K562 (cell line): ENCODE data around the gene COMMD9. TPM values are rescaled to one million over a fixed set of nuclear protein-coding genes. Genes with fewer than 3 reads are reported as not detected.

ENCODE experiments used
- ASH1L ChIP-seq: fragments of 450-650 bp; IDR thresholded peaks from 2 replicates; pipeline ENCODE4 v1.6.1; 2018; ENCODE audit warnings: borderline replicate concordance, mild to moderate bottlenecking, low read depth; ENCODE audit not compliant: partially characterized antibody
- CREM ChIP-seq: IDR thresholded peaks from 2 replicates; pipeline ENCODE4 v1.6.1; 2014; ENCODE audit warnings: antibody characterized with exemption, low read depth
- CXXC5 ChIP-seq: fragments of 250-450 bp; sonication (Bioruptor Pico); IDR thresholded peaks from 2 replicates; pipeline ENCODE4 v1.8.0; 2022; ENCODE audit warnings: inconsistent platforms, mild to moderate bottlenecking, moderate library complexity
- GABPB1 ChIP-seq: sonication (generic); formaldehyde crosslinking; IDR thresholded peaks from 2 replicates; pipeline ENCODE4 v1.8.0; 2022; ENCODE audit warnings: mild to moderate bottlenecking, missing genetic modification reagents
- GABPB2 ChIP-seq: fragments of 250-450 bp; sonication (Bioruptor Pico); conservative IDR thresholded peaks from 2 replicates; pipeline ENCODE4 v1.5.1; 2021; ENCODE audit warnings: mild to moderate bottlenecking
- HNRNPUL1 ChIP-seq: fragments of 200-400 bp; formaldehyde crosslinking; IDR thresholded peaks from 2 replicates; pipeline ENCODE4 v1.6.1; 2017; ENCODE audit warnings: low read length
- KAT8 ChIP-seq: fragments of 450-650 bp; IDR thresholded peaks from 2 replicates; pipeline ENCODE4 v1.6.1; 2016; ENCODE audit warnings: low read depth, mild to moderate bottlenecking
- LARP7 ChIP-seq: fragments of 450-650 bp; IDR thresholded peaks from 2 replicates; pipeline ENCODE4 v1.6.1; 2016
- PRPF4 ChIP-seq: fragments of 200-400 bp; formaldehyde crosslinking; IDR thresholded peaks from one replicate; pipeline ENCODE4 v1.6.1; 2017; ENCODE audit warnings: low read length, low read depth, mild to moderate bottlenecking; ENCODE audit not compliant: insufficient read depth, poor library complexity, severe bottlenecking
- SRSF1 ChIP-seq: fragments of 200-400 bp; formaldehyde crosslinking; IDR thresholded peaks from 2 replicates; pipeline ENCODE4 v1.6.1; 2017; ENCODE audit warnings: mild to moderate bottlenecking, low read depth, low read length, moderate library complexity
- TCF7 ChIP-seq: sonication (generic); IDR thresholded peaks from 2 replicates; pipeline ENCODE4 v1.6.1; 2016; ENCODE audit warnings: antibody characterized with exemption, borderline replicate concordance
- ZNF121 ChIP-seq: sonication (generic); formaldehyde crosslinking; conservative IDR thresholded peaks from 2 replicates; pipeline ENCODE4 v1.8.0; 2022; ENCODE audit warnings: missing genetic modification reagents
- ZNF444 ChIP-seq: fragments of 250-450 bp; sonication (Bioruptor Pico); IDR thresholded peaks from 2 replicates; pipeline ENCODE4 v1.4.0; 2020; ENCODE audit warnings: mild to moderate bottlenecking, moderate library complexity
- polyA plus RNA-seq, 8 experiments: library from polyadenylated mRNA; depleted of rRNA in 4 of 8; stranded (reverse) in 5 of 8; unstranded in 3 of 8; fragments of >200 nt; fragmentation: Nextera tagmentation in 2 of 8; fragmentation: Illumina TruSeq in 1 of 8; extraction: Ambion mirVana in 2 of 8; extraction: Trizol in 1 of 8; gene quantifications; 2 replicates each; pipeline versions ENCODE4 v1.2.1 to v1.2.3, GENCODE V29; 2011 to 2014; ENCODE audit warnings: inconsistent platforms in 1 of 8, missing spikeins in 1 of 8
- total RNA-seq, 7 experiments: library from RNA; depleted of rRNA in 6 of 7; stranded (reverse); fragments of >200 nt in 6 of 7; fragmentation: Illumina TruSeq in 2 of 7; extraction: Trizol in 2 of 7; gene quantifications; 2 replicates each; pipeline versions ENCODE4 v1.2.1 to v1.2.3, GENCODE V29; 2011 to 2021; ENCODE audit warnings: low replicate concordance in 1 of 7
- TF ChIP-seq, protein P1 (sequence below): fragments of 250-450 bp; sonication (Bioruptor Pico); IDR thresholded peaks from 2 replicates; pipeline ENCODE4 v1.4.0; 2020; ENCODE audit warnings: mild to moderate bottlenecking
- TF ChIP-seq, protein P2 (sequence below): fragments of 450-650 bp; IDR thresholded peaks from 2 replicates; pipeline ENCODE4 v1.6.1; 2018; ENCODE audit warnings: mild to moderate bottlenecking, low read depth; ENCODE audit not compliant: partially characterized antibody
- TF ChIP-seq, protein P3 (sequence below): sonication (generic); formaldehyde crosslinking; IDR thresholded peaks from 2 replicates; pipeline ENCODE4 v1.8.0; 2022; ENCODE audit warnings: missing genetic modification reagents, mild to moderate bottlenecking, moderate library complexity, borderline replicate concordance
- TF ChIP-seq, protein P4 (sequence below): fragments of 250-450 bp; sonication (Bioruptor Pico); IDR thresholded peaks from 2 replicates; pipeline ENCODE4 v1.8.0; 2022; ENCODE audit warnings: inconsistent platforms, mild to moderate bottlenecking, moderate library complexity, borderline replicate concordance
- TF ChIP-seq, protein P5 (sequence below): fragments of 150-350 bp; conservative IDR thresholded peaks from 2 replicates; pipeline ENCODE4 v1.6.1; 2014; ENCODE audit warnings: low read length

COMMD9 gene
- total and polyA plus RNA-seq, 9 of the 15 experiments (the other 6 are each of a cell fraction or from before 2014, with no cell fraction given), result 27.3 to 121 (median 48.0) TPM

DNA sequence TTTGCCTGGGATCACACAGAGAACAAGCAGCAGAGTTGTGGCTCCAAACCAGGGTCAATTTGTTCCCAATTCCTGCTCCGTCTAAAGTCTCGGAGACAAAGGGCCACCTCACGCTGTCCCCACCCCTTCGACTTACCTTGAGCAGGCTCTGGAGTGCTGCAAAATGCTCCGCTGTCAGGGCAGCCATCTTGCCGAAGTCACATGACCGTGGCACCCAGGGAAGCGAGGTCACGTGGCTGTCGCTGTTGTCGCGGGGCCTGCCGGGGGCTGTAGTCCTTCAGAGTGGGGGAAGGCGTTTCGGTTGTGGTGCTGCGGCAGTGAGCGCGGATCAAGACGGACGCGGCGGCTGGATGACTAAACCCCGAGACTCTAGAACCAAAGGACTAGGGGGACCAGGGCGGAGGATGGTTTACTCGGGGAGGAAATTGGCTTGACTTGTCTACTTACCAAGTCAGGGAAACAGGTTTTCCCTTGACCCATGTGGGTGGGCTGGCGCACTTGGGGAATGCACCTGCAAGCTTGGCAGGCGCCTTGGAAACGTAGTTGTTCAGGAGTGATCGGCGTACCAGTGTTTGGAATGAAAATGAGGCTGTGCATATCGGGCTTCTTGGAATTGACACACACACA, at the start of gene COMMD9 (continued):
- TF ChIP-seq, protein P1, sequence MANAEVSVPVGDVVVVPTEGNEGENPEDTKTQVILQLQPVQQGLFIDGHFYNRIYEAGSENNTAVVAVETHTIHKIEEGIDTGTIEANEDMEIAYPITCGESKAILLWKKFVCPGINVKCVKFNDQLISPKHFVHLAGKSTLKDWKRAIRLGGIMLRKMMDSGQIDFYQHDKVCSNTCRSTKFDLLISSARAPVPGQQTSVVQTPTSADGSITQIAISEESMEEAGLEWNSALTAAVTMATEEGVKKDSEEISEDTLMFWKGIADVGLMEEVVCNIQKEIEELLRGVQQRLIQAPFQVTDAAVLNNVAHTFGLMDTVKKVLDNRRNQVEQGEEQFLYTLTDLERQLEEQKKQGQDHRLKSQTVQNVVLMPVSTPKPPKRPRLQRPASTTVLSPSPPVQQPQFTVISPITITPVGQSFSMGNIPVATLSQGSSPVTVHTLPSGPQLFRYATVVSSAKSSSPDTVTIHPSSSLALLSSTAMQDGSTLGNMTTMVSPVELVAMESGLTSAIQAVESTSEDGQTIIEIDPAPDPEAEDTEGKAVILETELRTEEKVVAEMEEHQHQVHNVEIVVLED (CRISPR knock-in tag), result peak; percentile 38; the same call in 1 of the 2 replicates
- TF ChIP-seq ASH1L (peak; percentile 48), CXXC5 (CRISPR knock-in tag) (peak; percentile 87), ZNF121 (no peak), HNRNPUL1 (no peak), TCF7 (no peak), GABPB2 (CRISPR knock-in tag) (no peak), SRSF1 (no peak), PRPF4 (no peak), GABPB1 (CRISPR knock-in tag) (peak; percentile 52; the same call in 1 of the 2 replicates), CREM (peak; percentile 92), ZNF444 (CRISPR knock-in tag) (no peak), LARP7 (no peak), KAT8 (0 out of 2 replicates have a peak, but pooled peaks have one; percentile 48)
- TF ChIP-seq, protein P2, sequence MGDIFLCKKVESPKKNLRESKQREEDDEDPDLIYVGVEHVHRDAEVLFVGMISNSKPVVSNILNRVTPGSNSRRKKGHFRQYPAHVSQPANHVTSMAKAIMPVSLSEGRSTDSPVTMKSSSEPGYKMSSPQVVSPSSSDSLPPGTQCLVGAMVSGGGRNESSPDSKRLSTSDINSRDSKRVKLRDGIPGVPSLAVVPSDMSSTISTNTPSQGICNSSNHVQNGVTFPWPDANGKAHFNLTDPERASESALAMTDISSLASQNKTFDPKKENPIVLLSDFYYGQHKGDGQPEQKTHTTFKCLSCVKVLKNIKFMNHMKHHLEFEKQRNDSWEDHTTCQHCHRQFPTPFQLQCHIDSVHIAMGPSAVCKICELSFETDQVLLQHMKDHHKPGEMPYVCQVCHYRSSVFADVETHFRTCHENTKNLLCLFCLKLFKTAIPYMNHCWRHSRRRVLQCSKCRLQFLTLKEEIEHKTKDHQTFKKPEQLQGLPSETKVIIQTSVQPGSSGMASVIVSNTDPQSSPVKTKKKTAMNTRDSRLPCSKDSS, result no peak
- TF ChIP-seq, protein P3, sequence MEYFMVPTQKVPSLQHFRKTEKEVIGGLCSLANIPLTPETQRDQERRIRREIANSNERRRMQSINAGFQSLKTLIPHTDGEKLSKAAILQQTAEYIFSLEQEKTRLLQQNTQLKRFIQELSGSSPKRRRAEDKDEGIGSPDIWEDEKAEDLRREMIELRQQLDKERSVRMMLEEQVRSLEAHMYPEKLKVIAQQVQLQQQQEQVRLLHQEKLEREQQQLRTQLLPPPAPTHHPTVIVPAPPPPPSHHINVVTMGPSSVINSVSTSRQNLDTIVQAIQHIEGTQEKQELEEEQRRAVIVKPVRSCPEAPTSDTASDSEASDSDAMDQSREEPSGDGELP (CRISPR knock-in tag), result peak; percentile 80
- TF ChIP-seq, protein P4, sequence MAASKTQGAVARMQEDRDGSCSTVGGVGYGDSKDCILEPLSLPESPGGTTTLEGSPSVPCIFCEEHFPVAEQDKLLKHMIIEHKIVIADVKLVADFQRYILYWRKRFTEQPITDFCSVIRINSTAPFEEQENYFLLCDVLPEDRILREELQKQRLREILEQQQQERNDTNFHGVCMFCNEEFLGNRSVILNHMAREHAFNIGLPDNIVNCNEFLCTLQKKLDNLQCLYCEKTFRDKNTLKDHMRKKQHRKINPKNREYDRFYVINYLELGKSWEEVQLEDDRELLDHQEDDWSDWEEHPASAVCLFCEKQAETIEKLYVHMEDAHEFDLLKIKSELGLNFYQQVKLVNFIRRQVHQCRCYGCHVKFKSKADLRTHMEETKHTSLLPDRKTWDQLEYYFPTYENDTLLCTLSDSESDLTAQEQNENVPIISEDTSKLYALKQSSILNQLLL, result no peak
- TF ChIP-seq, protein P5, sequence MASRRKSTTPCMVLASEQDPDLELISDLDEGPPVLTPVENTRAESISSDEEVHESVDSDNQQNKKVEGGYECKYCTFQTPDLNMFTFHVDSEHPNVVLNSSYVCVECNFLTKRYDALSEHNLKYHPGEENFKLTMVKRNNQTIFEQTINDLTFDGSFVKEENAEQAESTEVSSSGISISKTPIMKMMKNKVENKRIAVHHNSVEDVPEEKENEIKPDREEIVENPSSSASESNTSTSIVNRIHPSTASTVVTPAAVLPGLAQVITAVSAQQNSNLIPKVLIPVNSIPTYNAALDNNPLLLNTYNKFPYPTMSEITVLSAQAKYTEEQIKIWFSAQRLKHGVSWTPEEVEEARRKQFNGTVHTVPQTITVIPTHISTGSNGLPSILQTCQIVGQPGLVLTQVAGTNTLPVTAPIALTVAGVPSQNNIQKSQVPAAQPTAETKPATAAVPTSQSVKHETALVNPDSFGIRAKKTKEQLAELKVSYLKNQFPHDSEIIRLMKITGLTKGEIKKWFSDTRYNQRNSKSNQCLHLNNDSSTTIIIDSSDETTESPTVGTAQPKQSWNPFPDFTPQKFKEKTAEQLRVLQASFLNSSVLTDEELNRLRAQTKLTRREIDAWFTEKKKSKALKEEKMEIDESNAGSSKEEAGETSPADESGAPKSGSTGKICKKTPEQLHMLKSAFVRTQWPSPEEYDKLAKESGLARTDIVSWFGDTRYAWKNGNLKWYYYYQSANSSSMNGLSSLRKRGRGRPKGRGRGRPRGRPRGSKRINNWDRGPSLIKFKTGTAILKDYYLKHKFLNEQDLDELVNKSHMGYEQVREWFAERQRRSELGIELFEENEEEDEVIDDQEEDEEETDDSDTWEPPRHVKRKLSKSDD, result no peak
